CD1c-positive myeloid dendritic cell (primary cell): ENCODE results near the gene ADGRA3.
A peak's percentile ranks its signal among the peaks of the same experiment; 100 is the strongest.

Experiments
- DNase-seq: peaks from one replicate; pipeline ENCODE4 v3.0.0-alpha.2; 2016; ENCODE audit errors: extremely low spot score

The ADGRA3 gene

DNA sequence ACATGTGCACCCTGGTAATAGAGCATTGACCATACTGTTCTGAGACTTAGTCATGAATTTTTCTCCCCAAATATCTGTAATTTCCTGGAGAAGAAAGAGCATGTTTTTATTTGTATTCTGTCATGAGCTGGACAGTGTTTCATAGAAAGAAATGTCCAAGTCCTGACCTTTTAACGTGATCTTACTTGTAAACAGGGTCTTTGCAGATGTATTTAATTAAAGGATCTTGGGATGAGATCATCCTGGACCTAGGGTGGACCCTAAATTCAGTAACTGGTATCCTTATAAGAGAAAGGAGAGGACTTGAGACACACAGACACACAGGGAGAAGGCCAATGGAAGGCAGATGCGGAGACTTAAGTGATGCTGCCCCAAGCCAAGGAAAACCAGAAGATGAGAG lies 3.6 kb downstream of the ADGRA3 start:
- DNase-seq, result no peak

DNA sequence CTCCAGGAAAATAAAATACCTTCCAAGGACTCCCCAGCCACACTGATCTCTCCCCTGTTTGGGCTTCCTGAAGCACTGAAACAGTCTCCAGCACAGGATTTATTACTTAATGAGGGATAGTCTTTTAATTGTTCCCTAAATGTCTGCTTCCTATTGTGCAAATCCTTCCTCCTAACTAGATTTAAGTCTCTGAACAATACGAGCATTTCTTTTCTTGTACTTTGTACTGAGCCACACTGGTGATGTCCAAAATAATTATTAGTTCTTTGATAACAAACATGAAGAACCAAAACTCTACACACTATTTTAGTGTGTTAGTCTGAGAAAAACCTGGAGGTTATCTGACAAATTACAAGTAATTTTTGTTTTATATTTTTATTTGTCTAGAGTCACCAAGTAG lies 5.1 kb downstream of the ADGRA3 start:
- no peak for DNase-seq

DNA sequence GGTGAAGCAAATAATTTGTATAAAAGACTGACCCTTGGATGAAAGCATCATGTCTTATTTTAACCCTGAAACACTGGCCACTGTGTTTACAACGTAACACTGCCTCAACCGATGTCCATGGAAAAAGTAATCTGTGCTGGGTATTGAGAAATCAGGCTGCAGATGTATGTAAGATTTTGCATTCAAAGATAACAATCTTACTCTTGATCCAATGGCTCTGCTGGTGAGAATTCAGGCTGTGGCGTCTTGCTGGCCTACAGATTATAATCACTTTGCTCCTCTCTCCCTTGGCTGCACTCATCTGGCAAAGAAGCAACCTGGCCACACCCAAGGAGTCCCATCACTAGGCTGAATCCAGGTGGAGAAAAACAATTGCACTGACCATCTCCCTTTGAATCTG lies 7.5 kb downstream of the ADGRA3 start:
- no peak for DNase-seq

DNA sequence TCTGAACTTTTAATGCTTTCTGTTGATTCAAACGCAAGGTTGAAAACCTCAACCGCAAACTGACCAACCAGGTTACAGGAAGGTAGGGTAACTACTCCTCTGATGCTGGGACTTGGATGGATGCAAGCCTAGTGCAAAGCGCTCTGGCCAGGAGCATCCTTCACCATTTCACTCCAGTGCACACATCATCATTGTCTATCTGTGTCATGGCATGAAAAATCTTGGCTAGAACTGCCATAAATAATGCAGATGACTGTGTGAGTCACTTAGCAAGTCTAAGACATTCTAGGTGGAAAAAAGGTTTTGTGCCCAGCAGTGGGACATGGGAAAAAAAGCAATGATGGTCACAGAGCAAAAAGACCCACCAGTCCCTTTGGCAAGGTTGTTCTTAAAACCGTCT lies 10.9 kb downstream of the ADGRA3 start:
- no peak for DNase-seq

DNA sequence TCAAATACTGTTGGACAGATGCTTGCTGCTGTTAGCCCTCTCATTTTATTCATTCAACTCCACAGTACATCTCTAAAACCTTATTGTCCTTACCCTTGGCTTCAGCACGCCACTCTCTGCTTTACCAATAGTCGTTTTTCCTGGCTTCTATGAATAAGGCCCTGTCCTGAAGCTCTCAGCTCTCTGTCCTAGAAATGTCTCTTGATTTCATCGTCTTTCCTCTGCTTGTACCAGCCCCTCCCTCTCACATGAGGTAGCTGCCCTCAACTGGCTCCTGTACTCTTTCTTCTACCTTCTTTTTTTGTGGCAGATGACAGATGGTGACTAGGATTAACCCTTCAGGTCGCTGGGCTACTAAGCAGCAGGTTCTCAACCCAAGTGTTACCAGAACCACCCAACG lies 11.4 kb downstream of the ADGRA3 start:
- DNase-seq, result no peak

DNA sequence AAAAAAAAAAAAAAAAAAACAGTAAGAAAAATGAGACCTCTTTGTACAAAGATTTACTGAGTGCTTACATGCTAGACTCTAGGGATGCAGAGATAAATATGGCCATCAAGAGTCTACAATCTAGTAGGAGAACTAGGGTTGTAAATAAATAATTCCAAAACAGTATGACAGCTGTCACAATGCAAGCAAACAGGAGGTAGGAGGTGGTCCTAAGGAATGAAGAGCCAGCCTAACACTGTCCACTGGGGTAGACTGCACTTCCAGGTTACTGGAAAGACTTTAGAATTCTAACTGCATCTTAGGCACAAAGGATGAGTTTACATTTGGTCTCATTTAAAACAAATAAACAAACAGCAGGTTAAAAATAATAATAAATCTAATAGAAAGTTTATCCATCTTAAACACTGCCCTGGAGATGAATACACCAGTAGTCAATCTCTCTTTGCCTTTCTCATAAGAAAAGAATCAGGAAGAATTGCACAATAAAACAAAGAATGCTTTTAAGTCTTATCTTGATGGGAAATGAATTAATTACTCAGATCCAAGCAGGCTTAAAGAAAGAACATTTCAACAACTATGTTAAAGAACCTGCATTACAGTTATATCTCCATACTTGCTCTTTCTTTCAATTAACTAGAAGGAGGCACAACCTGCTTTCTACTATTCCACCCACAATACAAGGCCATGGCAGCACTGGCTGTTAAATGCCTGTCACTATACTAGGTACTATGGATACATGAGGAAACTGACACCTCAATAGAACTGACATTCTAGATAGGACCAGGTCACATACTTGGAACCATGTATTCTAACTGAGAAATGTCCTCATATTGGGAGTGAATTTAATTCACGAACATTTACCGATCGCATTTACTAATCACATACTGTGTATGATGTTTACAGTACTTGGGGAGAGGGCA lies 12.7 kb downstream of the ADGRA3 start:
- no peak for DNase-seq

DNA sequence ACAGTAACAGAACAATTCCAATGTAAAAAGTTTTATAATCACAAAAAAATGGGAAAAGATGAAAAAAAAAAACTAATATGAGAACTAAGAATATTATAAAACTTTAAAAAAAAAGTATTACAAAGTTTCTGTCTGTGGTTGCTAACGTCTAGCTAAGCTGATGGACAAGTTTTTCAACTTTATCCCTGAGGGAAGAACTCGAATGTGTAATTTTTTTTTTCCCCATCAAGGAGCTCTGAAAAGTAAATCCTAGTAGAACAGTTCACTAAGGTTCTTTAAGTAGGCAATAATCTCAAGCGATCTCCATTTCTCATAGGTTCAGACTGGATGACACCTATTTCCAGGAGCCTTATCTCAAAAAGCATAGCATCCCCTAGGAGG lies 14.2 kb downstream of the ADGRA3 start:
- no peak for DNase-seq

DNA sequence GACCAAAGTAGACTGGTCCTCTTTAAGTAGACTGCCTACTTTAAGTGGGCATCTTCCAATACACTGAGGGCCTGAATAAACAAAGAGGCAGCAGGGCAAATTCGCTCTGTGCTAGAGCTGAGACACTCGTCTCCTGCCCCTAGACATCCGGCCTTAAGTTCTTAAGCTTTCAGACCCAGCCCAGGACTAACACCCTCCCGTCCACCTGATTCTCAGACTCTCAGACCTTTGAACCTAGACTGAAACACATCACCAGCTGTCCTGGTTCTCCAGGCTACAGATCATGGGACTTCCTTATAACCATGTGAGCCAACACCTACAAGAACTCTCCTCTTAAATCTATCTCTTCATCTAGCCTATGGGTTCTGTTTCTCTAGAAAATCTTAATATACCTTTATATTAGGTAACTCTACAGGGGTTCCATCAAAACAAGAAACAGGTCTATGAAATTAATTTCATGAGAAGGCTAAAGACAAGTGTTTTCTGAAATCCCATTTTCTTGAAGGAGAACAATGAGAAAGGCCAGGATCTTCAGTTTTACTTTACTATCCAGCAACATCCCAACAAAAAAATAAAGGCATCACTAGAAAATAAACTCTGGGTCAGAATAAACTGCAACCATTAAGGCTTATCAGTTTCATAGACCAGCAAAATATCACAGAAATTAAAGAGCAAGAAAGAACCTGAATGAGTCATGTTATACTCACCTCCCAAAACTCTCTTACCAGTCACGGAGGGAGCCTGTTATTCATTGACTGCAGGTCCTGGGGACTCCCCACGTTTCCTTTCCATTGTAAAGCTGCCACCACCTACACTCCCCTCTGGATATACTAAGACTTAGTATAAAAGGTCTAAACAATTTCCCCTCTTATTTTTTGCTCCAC lies 14.8 kb downstream of the ADGRA3 start:
- no peak for DNase-seq

DNA sequence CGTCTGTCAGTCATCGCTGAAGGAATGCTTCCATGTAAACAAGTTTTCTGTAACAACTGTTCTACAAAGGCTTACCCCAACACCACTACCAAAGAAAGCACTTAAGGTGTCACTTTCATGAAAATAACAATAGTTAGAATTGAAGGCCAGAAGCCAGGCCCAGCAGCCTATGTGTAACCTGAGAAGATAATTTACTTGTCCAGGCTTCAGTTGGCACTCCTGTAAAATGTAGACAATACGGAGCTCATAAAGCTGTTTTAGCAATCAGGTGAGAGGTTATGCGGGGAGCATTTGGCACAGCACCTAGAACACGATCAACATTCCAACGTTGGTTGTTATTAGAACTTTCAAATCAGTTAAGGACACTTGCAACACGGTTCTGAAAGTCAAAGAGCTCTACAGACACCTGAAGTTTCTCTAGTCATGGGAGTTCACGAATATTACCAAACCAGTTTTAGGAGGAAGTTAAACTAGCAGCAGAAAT lies 15.7 kb downstream of the ADGRA3 start:
- no peak for DNase-seq

DNA sequence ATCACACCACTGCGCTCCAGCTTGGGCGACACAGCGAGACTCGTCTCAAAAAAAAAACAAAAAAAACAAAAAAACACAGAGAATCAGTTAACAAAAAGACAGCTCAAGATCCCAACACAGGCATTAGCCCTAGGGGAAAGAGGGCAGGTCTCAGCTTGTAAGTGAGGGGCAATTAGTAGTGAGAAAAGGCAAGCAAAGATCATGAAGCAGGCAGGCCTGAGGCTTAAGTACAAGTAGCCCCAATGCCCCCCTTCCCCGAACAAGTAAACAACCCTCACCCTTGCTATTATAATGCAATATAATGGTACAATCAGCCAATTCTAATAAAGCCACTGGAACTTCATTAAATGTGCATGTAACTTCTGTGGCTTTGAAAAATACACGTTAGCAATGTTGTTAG lies 17.0 kb downstream of the ADGRA3 start:
- DNase-seq, result no peak

DNA sequence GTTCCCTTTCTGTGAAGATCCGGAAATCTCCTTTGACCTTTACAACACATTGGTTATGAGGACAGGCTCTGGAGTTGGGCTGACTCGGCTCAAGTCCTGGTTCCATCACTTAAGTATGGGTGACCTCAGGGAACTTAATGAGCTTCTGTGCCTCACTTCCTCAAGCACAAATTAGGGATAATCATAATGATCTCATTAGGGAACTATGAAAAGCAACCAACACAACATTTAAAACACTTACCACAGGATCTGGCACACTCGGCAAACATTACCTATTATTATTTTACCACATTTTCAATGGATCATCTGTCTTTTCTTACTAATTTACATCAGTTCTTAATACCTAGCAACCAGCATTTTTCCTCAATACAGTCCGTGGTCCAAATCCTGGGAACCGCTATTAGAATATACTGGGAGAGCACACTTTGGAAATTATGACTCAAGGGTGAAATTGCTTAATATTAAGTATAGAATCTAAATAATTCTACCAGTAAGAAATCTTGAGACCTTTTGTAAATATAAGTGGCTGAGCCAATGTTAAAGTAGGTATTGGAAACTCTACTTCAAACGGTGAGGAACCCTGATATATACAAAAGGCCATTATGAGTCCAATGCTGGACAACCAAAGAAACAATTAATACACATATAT lies 19.6 kb downstream of the ADGRA3 start:
- DNase-seq, result no peak

DNA sequence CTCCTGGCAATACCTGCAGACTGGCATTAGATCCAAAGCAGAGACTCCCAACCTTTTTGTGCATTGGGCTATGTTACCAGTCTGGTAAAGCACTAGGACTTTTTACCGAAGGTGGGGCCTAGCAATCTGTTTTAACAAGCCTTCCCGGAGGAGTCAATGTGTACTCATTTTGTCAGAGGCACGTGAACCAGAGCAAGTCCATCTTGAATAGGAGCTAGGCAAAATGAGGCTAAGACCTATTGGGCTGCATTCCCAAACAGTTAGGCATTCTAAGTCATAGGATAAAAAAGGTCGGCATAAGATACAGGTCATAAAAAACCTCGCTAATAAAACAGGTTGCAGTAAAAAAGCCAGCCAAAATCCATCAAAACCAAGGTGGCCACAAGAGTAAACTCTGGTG lies 22.3 kb downstream of the ADGRA3 start:
- DNase-seq, result no peak

DNA sequence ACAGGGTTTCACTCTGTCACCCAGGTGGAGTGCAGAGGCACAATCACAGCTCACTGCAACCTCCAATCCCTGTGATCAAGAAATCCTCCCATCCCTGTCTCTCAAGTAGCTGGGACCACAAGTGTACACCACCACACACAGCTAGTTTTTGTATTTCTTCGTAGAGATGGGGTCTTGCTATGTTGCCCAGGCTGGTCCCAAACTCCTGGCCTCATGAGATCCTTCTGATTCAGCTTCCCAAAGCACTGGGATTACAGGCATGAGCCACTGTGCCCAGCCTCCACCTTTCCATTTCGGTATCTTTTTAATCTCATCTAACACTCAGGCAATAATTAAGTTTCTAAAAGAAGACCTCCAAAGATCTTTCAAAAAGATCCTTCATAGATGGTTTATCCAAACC lies 22.9 kb downstream of the ADGRA3 start:
- no peak for DNase-seq

DNA sequence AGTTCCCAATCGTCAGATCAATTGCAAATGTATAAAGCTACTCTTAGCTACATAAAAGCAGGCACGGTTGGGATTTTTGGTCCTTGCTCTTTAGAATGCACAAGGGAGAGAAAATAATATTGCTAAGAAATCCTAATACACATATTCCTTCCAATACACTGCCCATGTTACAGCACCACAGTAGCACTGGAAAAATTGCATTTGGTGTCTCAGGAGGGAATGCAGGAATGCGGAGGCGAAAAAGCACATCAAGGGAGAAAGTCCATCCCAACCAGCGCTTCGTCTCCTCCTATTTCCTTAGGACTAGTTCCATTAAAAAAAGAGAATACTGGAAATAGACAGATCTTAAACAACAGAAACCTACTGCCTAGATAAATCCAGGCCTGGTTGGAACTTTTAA lies 23.9 kb downstream of the ADGRA3 start:
- no peak for DNase-seq

DNA sequence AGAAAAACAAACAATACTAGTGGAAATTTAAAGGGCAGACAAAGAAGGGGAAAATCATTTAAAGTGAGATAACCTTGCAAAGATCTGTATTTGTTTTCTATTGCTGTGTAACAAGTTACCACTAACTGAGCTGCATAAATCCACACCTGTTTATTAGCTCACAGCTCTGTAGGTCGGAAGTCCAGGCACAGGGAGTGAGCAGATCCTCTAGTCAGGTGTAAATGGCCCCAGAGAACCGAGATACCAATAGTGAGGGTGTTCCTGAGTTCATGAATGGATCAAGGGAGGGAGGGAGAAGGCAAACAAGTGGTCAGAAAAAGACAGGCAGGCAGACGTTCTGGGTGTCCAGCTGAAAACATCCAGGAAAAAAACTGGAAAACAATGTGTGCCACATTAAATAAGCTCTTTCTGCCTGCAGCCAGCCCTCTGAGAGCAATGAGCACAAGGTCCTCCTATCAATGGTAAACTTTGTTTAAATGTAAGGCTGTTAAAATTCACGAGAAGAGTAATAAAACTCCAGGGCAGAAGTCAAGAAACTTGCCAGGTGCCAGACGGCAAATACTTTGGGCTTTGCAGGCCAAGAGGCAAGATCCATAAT lies 25.0 kb downstream of the ADGRA3 start:
- no peak for DNase-seq

DNA sequence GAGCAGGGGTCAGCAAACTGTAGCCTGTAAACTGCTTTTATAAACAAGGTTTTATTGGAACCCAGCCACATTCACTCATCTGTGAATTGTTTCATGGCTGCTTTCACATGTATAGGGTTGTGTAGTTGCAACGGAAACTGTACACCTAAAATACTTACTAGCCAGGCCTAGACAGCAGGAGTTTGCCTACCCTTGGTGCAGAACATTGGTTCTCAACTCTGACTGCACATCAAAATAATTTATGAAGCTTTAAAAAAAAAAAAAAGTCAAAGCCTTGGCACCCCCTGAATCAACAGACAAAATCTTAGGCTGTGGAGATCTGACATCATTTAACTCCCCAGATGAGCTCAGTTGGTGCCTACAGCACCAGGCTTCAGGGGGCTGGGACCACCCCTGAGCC lies 27.8 kb downstream of the ADGRA3 start:
- DNase-seq, result no peak

DNA sequence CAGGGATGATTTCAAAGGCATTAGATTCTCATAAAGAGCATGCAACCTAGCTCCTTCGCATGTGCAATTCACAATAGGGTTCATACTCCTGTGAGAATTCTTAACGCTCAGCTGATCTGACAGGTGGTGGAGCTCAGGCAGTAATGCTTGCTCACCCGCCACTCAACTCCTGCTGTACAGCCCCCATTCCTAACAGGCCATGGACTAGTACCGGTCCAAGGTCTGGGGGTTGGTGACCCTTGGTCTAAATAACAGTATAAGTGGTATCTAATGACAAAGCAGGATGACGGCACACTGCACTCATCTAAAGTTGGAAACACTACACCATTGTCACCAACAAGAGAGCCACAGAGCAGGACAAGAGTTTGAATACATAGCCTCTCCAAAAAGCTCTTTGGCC lies 28.5 kb downstream of the ADGRA3 start:
- no peak for DNase-seq

DNA sequence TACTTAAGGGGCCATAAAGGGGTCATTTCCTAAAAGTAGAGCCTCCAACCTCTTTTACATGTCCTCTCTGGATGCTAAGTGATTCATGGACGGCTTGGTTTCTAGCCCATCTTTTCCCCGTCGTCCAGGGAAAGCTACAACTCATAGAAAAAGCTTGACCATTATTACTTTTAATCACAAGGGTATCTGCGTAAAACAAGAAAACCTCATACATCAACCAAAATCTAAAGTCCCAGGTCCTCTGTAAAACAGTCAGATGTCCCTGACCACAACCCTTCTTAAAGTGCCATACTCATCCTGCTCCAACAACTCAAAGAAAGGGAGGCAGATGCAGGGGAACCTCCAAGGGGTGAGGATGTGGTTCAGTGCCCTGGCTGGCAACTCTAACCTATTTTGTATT lies 29.6 kb downstream of the ADGRA3 start:
- no peak for DNase-seq

DNA sequence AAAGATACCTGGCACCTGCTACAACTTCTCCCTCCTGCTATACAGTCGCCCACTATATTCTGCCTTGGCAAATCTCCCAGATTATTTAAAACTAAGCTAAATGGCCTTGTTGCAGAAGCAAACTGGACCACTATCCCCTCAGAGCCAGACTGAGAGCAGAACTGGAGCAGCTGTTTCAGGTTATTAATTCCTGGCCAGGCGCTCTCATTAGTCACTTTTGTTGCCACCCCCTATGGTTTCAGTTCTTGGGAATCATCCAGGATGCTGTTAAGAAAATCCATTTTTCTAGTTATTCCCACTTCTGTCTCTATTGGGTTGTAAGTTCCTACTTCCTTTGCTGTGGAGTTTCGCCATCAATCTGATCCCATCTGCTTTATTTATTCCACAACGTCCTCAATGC lies 30.1 kb downstream of the ADGRA3 start:
- no peak for DNase-seq

DNA sequence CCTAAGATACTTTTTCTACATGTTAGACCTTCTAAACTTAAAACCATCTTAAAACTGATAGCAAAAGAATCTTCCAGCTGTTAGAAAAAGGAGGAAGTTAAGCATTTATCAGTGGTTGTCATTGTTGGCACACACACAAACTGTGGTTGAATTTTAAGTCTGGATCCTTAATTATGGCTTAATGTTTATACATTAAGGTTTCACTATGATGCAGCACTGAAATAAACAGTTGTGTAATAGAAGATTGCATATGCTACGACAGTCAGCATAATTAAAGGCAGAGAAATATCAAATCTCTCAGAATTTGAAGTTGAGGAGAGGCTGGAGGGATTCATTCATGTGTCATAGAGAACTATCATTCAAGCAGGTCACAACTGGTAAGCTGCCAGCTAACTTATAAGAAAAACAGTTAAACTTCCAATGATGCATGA lies 32.3 kb downstream of the ADGRA3 start:
- DNase-seq, result peak; percentile 68

DNA sequence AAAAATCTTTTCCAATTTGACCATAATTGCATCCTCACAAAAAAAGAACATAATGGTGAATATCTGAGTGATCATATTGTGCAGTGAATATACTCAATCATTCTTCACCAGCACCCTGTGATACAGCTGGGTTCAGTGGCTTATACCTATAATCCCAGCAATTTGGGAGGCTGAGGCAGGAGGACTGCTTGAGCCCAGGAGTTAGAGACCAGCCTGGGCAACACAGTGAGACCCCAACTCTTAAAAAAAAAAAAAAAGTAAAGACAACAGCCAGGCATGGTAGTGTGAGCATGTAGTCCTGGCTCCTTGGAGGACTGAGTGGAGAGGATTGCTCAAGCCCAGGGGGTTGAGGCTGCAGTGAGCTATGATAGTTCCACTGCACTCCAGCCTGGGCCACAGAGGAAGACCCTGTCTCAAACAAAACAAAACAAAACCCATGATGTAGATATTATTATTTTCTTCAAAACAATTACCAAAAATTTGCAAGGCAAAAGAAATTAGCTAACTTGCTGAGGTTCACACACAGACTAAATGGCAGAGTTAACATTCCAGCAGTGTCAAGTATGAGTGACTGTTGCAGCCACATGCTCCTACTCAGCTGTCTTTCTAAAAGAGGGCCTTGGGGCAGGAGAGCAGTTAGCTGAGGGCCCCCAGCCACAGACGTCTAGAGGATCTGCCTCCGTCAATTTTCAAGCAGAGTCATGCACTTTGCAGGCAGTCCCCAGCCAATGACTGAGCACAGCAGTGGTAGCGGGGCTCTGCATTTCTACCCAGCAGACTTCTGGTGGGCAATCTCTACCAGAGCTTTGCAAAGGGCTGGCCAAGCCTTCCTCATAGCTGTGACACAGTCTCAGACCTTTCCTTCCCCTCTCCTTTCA lies 33.4 kb downstream of the ADGRA3 start:
- DNase-seq, result no peak
